Measurements from ENCODE around the gene KANSL1. TPM values are rescaled to one million over a fixed set of nuclear protein-coding genes. Genes with fewer than 3 reads are reported as not detected.
A peak's percentile ranks its signal among the peaks of the same experiment; 100 is the strongest.
"Not testable (repeated sequence)": the region's sequence is repeated elsewhere in the genome, so short reads cannot be mapped to it uniquely, and the experiment has no call there.

KANSL1 gene
- total RNA-seq (2021) (66.4 to 72.7 TPM (median 68.5 TPM) in 3 replicates), Bru-seq, nascent RNA (percentile 91 among the genes with signal in this experiment)
- long read RNA-seq, experiment 1, full-length matches to known transcripts: 19 of 99 reads
- long read RNA-seq, experiment 1, partial matches to known transcripts: 44 of 99 reads
- long read RNA-seq, experiment 1, other reads (novel, unspliced or antisense): 36 of 99 reads
- long read RNA-seq, experiment 2, partial matches to known transcripts: 12 of 29 reads
- long read RNA-seq, experiment 2, other reads (novel, unspliced or antisense): 17 of 29 reads
- long read RNA-seq, experiment 3, partial matches to known transcripts: 2 of 2 reads
- long read RNA-seq, experiment 3, other reads (novel, unspliced or antisense): 0 of 2 reads

- Mint-ChIP-seq H3K36me3 (peaks cover 14% of the 10 kb centered on the region), H3K4me1 (peaks cover 35% of the 10 kb centered on the region), H3K9me3 (peaks cover 8% of the 10 kb centered on the region), H3K27ac (peak within 1 kb of the TSS; percentile 92), H3K4me3 (peak within 1 kb of the TSS; percentile 80), H3K27me3 (ENCODE audit: low read depth) (0 out of 2 replicates have a peak, but pooled peaks cover 2% of the 10 kb centered on the region)
- ATAC-seq: peak; percentile 73
- POLR2A ChIA-PET: interaction anchor here (0.6 to 1.4 kb wide), 6 partner anchors 12 to 1550 kb away, joined by 3 to 9 read pairs (median 4); no protein-coding TSS in a partner anchor
- CTCF ChIA-PET: interaction anchor here (0.5 to 1.5 kb wide), 44 partner anchors 8 to 244 kb away, joined by 3 to 19 read pairs (median 4); no protein-coding TSS in a partner anchor
- TF ChIP-seq USF1 (CRISPR knock-in tag; IDR thresholded peaks at IDR 0.05): 0 out of 2 replicates have a peak, but pooled peaks have one; percentile 3
- TF ChIP-seq MXD4 (CRISPR knock-in tag; IDR thresholded peaks at IDR 0.05; ENCODE audit: borderline replicate concordance): no peak
- TF ChIP-seq TEAD1 (CRISPR knock-in tag; IDR thresholded peaks at IDR 0.05): peak; percentile 23; the same call in 1 of the 2 replicates
- no peak for TF ChIP-seq ATF6 (CRISPR knock-in tag; IDR thresholded peaks at IDR 0.05)
- TF ChIP-seq AR (CRISPR knock-in tag; IDR thresholded peaks at IDR 0.05): no peak
- TF ChIP-seq ATF3 (CRISPR knock-in tag; conservative IDR thresholded peaks at IDR 0.05): no peak
- TF ChIP-seq CREM (CRISPR knock-in tag; IDR thresholded peaks at IDR 0.05): 0 out of 2 replicates have a peak, but pooled peaks have one; percentile 15
- 0 out of 2 replicates have a peak, but pooled peaks have one; percentile 7 for TF ChIP-seq FOXK1 (CRISPR knock-in tag; IDR thresholded peaks at IDR 0.05)
- no peak for TF ChIP-seq ZNF425 (CRISPR knock-in tag; conservative IDR thresholded peaks at IDR 0.05)
- TF ChIP-seq ZNF121 (CRISPR knock-in tag; IDR thresholded peaks at IDR 0.05): no peak
- peak; percentile 82 for DNase-seq (ENCODE audit: low spot score)
Observed at GRCh38 chr17:46193151-46193625, at the start of gene KANSL1. KANSL1 (minus strand) TSS chr17:46193429; CDS start chr17:46172143, 21,286 bp downstream.

GRCh38 chr17:46231359-46231758 is 38.1 kb upstream of the KANSL1 start:
- CTCF ChIA-PET; POLR2A ChIA-PET; H3K4me1 Mint-ChIP-seq; H3K9me3 Mint-ChIP-seq; H3K27me3 Mint-ChIP-seq (ENCODE audit: low read depth); H3K4me3 Mint-ChIP-seq; H3K36me3 Mint-ChIP-seq; DNase-seq (ENCODE audit: low spot score); H3K27ac Mint-ChIP-seq: not testable (repeated sequence)
- peak; percentile 24; the same call in 1 of the 2 replicates for ATAC-seq

GRCh38 chr17:46225274-46225794 is 32.1 kb upstream of the KANSL1 start:
- ATAC-seq (peak; percentile 99), DNase-seq (ENCODE audit: low spot score) (peak; percentile 94)
- H3K36me3 Mint-ChIP-seq; POLR2A ChIA-PET; H3K4me1 Mint-ChIP-seq; CTCF ChIA-PET; H3K9me3 Mint-ChIP-seq; H3K27ac Mint-ChIP-seq; H3K27me3 Mint-ChIP-seq (ENCODE audit: low read depth): not testable (repeated sequence)
- TF ChIP-seq SP1 (CRISPR knock-in tag; conservative IDR thresholded peaks at IDR 0.05) (0 out of 2 replicates have a peak, but pooled peaks have one; percentile 44), NFYB (CRISPR knock-in tag; conservative IDR thresholded peaks at IDR 0.05; ENCODE audit: low read depth) (peak; percentile 68)
- H3K4me3 Mint-ChIP-seq: peak overlapping the region; percentile 67

- peak; percentile 19 for DNase-seq (ENCODE audit: low spot score)
- H3K9me3 Mint-ChIP-seq; H3K27ac Mint-ChIP-seq; H3K4me1 Mint-ChIP-seq; CTCF ChIA-PET; POLR2A ChIA-PET; H3K36me3 Mint-ChIP-seq; H3K27me3 Mint-ChIP-seq (ENCODE audit: low read depth): not testable (repeated sequence)
- peak; percentile 37 for ATAC-seq
- peak overlapping the region; percentile 67 for H3K4me3 Mint-ChIP-seq
Observed at GRCh38 chr17:46224864-46225263, 31.6 kb upstream of the KANSL1 start.

GRCh38 chr17:46223041-46223440 is 29.8 kb upstream of the KANSL1 start:
- H3K4me3 Mint-ChIP-seq; H3K9me3 Mint-ChIP-seq; ATAC-seq; H3K27ac Mint-ChIP-seq; H3K4me1 Mint-ChIP-seq; CTCF ChIA-PET; H3K27me3 Mint-ChIP-seq (ENCODE audit: low read depth); POLR2A ChIA-PET; DNase-seq (ENCODE audit: low spot score): not testable (repeated sequence)
- peaks cover 10% of the 10 kb centered on the region for H3K36me3 Mint-ChIP-seq

Measured in WTC11 (cell line).